Inflammatory macrophage (primary cell): ENCODE results near the gene RARA.
"Not testable (repeated sequence)": the region's sequence is repeated elsewhere in the genome, so short reads cannot be mapped to it uniquely, and the experiment has no call there.

Source experiments
- DNase-seq, 2 donors: peaks; one replicate each; pipeline ENCODE4 v3.0.0-alpha.2; 2020 to 2022

Gene RARA

GRCh38 chr17:40361063-40361924 lies 52.3 kb downstream of the RARA start:
- DNase-seq: no peak

GRCh38 chr17:40361925-40362695 lies 53.1 kb downstream of the RARA start:
- DNase-seq: no peak

- peak; percentile 74 to 89 for DNase-seq
Measured at GRCh38 chr17:40362696-40363110, 53.7 kb downstream of the RARA start.

- DNase-seq: peak; percentile 42 to 76
Measured at GRCh38 chr17:40363111-40363827, 54.3 kb downstream of the RARA start.

GRCh38 chr17:40364121-40364861 lies 55.3 kb downstream of the RARA start, which contains the start of gene GJD3:
TSS of gene GJD3 (minus strand) at chr17:40364737. CDS start at chr17:40363815, 922 bp downstream.
- no peak for DNase-seq

GRCh38 chr17:40364906-40365305 lies 55.9 kb downstream of the RARA start:
- no peak for DNase-seq

- DNase-seq: no peak
Measured at GRCh38 chr17:40366076-40366860, 57.3 kb downstream of the RARA start.

- DNase-seq: no peak
Measured at GRCh38 chr17:40366861-40367518, 58.0 kb downstream of the RARA start.

GRCh38 chr17:40367728-40368127 lies 58.7 kb downstream of the RARA start:
- DNase-seq: not testable (repeated sequence)

- DNase-seq: no peak
Measured at GRCh38 chr17:40369923-40370322, 60.9 kb downstream of the RARA start.

- no peak for DNase-seq
Measured at GRCh38 chr17:40371261-40371929, 62.4 kb downstream of the RARA start.

GRCh38 chr17:40372031-40372430 lies 63.1 kb downstream of the RARA start:
- DNase-seq: no peak

- DNase-seq: not testable (repeated sequence)
Measured at GRCh38 chr17:40372644-40373043, 63.7 kb downstream of the RARA start.

GRCh38 chr17:40373324-40373723 lies 64.3 kb downstream of the RARA start:
- DNase-seq: peak; percentile 85 to 91

GRCh38 chr17:40373999-40374398 lies 65.0 kb downstream of the RARA start:
- DNase-seq: no peak

- DNase-seq: no peak
Measured at GRCh38 chr17:40374821-40375498, 66.0 kb downstream of the RARA start.

GRCh38 chr17:40375786-40376185 lies 66.8 kb downstream of the RARA start:
- DNase-seq: not testable (repeated sequence)

GRCh38 chr17:40376541-40376940 lies 67.6 kb downstream of the RARA start:
- DNase-seq: not testable (repeated sequence)

- DNase-seq: no peak
Measured at GRCh38 chr17:40377832-40378231, 68.9 kb downstream of the RARA start.

GRCh38 chr17:40378966-40379365 lies 70.0 kb downstream of the RARA start:
- no peak for DNase-seq
